SIG-M5 (cell line): ENCODE results near the gene NPTXR.

Experiments used
- DNase-seq: peaks from one replicate; lab custom pipeline; 2025; lab: John Stamatoyannopoulos, UW

Gene NPTXR

DNA sequence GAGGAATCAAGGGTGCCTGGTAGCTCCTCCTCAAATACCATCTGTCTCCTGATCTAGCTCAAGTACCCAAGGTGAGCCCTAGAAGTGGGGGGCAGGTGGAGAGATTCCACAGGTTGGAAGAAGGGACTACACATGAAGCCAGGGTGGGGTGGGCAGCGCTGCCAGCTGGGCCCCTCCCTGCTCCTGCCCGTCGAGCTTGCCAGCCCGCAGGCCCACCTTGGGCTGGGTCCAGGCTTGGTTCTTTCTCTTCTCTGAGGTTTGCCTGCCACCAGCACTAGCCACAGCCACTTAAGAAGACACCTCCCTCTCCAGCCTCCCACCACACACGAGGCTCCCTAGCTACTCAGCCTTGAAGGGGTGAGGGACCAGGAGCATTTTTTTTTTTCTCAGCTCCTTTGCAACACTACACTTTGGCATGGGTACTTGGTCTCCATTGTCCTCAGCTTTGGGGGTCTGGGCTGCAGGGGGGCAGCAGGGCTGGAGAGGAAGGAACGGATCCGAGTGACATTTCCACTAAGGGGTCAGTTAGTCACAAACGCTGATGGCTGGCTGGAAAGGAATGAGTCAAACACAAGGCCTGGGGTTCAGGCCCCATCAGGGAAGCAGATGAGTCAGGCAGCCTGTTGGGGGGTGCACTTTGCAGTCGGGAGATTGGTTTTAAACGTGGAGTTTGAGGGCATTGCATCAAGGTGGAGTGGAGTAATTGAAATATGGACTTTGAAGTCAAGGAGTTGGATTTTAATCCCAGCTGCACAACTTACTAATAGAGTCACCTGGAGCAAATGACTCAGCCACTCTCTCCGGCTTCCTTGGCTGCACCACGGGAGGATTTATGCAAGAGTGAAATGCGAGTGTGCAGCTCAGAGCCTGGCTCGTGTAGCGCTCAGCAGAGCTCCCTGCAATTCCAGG lies 7.4 kb upstream of the NPTXR start:
- DNase-seq, result no peak

GRCh38 chr22:38850399-38850798 lies 6.6 kb upstream of the NPTXR start:
- no peak for DNase-seq

GRCh38 chr22:38849811-38850210 lies 6.0 kb upstream of the NPTXR start:
- no peak for DNase-seq

DNA sequence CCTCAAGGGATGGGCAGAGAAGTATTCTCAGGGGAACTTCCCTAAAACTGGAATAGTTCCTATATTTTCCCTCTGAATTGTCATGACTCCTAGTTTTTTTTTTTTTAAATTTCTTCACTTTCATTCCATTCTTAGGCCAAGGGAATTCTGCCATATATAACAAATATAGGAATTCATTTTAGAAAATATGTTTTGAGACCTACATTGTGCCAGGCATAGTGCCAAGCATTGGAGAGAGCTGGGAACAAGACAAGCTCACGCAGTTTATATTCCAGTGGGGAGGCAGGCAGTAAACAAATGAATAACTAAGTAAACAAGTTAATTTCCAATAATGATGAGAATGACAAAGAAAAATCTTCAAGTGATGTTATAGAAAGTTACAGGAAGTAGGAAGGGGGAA lies 2.6 kb upstream of the NPTXR start:
- DNase-seq, result no peak

DNA sequence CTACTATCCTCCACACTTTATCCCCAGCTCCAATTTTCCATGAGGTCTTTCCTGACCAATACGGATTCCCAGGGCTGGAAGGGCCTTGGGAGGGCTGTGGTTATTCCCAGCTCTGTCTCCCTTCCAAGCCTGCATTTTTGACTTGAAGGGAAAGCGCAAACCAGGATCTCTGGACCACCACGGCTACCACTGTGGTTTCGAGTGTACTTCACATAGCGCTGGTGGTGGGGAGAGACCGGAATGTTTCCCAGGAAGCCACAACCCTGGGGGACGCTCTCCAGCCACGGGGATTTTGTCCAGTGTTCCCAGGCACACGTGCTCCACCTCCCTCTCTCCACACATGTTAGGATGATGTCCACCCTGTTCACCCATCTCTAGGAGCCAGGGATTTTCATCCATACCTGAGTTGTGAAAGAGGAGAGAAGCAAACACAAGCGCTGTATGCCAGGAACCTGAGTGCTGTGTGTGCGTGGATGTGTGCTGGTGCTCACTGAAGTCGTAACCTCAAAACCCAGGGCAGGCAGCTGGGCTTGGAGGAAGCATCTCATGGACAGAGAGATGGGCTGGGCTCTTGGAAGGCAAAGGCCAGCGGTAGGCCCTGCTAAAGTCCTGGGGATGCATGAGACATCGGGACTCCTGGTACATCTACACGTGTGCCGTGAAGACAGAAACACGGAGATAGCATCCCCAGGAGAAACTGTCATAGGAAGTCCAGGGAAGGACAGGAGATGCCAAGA lies 1.3 kb upstream of the NPTXR start:
- DNase-seq, result no peak

GRCh38 chr22:38844315-38845003 lies 631 bp upstream of the NPTXR start:
- no peak for DNase-seq

DNA sequence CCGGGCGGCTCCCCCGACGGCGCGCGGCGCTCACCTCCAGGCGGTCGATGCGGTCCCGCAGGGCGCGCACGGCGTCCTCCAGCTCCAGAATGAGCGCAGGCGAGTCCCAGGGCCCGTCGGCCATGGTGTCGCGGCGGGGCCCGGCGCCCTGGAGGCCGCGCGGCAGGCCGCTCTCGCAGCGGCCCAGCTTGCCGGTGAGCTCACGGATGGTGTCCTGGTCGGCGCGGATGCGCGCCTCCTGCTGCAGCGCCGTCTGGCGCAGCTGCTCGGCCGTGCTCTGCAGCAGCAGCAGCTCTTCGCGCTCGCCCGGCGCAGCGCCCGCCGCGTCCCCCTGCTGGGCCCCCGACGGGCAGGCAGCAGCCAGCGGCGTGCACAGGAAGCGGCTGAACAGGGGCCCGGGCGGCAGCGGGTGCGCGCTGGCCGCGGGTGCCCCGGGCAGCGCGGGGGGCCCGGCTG lies 599 bp downstream of the NPTXR start:
- no peak for DNase-seq

- no peak for DNase-seq
Measured at GRCh38 chr22:38842512-38843200, 1.2 kb downstream of the NPTXR start.

GRCh38 chr22:38841635-38842034 lies 2.2 kb downstream of the NPTXR start:
- no peak for DNase-seq

- no peak for DNase-seq
Measured at GRCh38 chr22:38841211-38841610, 2.6 kb downstream of the NPTXR start.

DNA sequence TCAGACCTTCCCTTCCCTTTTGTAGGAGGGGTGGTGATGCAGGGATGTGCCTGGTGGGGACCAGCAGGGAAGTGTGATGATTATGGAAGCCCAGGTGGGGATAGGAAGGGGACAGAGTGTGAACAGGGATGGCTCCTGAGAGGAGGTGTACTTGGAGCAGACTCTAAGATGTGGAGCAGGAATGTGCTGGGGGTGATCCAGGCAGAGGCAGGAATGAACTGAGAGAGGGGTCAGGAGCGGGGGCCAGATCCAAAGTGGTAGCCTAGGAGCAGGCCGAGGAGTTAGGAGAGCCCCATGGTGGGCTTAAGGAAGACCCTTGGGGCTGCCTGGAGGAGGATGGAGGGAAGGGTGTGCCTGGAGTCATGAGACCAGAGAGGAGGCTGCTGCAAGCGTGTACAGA lies 3.7 kb downstream of the NPTXR start:
- DNase-seq, result no peak

DNA sequence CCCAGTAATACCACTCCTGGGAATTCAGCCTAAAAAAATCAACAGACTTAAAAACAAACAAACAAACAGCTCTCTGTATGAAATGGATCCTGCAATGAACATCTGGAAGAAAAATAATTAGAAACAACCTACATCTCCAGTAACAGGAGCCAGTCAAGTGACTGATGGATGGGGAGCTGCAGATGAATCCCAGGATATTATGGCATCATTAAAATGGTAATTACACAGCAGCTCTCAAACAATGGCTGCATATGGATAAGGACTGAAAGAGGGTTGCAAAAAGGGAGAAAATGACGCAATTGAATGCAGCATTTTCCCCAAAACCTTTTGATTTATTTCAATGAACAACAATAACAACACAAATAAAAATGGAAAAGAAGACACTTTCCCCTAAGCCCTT lies 4.1 kb downstream of the NPTXR start:
- no peak for DNase-seq

DNA sequence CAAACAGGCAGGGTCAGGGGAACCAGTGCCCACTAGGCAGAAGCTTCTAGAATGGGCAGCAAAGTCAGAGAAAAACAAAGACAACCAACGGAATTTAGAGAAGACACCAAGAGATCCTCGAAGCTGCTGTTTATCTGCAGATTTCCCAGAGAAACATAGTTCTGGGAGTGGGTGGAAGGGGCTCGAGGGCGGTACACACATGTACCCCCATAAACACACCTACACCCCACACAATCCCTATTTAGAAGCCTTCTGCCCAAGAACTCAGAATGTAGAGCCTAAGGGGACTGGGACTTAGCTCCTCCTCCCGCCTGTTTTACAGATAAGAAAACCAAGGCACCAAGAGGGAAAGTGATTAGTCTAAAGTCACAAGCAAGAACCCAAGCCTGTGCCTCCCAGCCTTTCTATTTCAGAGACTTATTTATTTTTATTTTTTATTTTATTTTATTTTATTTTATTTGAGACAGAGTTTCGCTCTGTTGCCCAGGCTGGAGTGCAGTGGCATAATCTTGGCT lies 6.4 kb downstream of the NPTXR start:
- DNase-seq, result no peak

- no peak for DNase-seq
Measured at GRCh38 chr22:38835888-38836301, 7.9 kb downstream of the NPTXR start.

DNA sequence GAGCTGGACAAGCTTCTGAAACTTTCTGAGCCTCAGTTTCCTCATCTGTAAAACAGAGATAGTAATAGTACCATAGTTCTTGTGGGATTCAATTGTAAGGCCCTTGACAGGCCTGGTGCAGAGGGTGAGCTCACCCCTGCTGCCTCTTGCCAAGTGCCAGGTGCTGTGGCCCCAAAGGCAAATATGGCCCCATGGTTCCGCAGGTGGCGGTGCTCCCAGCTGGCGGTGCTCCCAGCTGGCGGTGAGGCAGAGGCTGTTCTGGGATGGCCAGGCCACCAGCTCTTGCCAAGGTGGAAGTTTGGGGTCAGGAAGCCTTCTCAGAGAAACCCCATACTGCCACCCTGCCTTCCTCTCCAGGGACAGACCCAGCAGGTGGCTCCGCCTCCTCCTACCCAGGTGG lies 8.8 kb downstream of the NPTXR start:
- no peak for DNase-seq

- no peak for DNase-seq
Measured at GRCh38 chr22:38834215-38834953, 9.4 kb downstream of the NPTXR start.

DNA sequence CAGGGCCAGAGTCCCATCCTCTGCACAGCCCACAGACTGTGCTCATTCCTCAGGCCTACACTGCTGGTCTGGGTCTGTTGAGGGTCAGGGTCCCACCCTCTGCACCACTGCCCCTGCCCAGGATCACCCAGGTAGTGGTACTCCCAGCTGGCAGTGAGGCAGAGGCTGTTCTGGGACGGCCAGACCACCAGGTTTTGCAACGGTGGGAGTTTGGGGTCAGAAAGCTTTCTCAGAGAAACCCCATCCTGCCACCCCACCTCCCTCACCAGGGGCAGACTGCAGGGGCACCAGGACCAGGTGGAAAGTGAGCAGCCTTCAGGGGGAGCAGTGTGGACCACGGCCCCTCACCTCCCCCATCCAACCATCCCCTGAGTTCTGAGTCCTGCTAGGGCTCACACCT lies 10.8 kb downstream of the NPTXR start:
- DNase-seq, result no peak

DNA sequence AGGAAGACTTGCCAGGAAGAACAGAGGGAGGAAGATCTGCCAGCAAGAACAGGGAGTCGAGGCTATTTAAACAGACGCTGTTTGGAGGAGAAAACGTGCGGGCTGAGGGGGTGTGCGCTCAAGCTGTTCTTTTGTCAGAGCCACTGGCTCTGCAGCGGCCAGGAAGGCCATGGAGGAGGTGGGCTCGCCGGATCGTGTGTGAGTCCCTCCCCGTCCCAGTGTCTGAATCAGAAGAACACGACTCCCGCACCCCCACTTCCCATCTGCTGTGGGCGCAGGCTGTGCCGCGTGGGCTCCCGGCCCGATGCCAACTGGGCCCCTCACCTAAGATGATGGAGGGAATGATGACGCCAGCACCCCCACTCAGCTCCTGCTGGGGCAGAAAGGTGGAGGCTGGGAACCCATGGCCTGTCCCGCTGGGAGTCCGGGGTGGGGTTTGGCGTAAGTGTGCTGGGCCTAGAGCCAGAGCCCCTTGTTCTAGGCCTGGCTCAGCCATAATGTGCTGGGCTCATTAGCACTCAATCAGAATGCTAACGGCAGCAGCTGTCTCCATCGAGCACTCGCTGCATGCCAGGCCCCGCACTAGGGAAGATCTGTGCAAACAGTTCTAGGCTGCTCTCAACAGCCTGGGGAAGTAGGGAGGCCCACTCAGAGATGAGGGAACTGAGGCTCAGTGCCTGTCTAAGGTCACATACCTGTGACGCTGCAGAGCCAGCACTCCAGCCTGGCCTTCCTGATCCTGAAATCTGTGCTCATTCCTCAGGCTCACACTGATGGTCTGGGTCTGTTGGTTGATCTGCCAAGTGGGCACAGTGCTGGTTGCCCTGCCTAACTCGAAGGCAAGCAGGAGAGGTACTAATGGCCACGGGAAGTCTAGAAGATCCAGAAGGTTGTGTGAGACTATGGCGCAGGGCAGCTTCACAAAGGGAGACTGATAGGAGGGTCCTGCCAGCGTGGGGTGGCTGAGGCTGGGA lies 11.5 kb downstream of the NPTXR start:
- DNase-seq, result no peak

DNA sequence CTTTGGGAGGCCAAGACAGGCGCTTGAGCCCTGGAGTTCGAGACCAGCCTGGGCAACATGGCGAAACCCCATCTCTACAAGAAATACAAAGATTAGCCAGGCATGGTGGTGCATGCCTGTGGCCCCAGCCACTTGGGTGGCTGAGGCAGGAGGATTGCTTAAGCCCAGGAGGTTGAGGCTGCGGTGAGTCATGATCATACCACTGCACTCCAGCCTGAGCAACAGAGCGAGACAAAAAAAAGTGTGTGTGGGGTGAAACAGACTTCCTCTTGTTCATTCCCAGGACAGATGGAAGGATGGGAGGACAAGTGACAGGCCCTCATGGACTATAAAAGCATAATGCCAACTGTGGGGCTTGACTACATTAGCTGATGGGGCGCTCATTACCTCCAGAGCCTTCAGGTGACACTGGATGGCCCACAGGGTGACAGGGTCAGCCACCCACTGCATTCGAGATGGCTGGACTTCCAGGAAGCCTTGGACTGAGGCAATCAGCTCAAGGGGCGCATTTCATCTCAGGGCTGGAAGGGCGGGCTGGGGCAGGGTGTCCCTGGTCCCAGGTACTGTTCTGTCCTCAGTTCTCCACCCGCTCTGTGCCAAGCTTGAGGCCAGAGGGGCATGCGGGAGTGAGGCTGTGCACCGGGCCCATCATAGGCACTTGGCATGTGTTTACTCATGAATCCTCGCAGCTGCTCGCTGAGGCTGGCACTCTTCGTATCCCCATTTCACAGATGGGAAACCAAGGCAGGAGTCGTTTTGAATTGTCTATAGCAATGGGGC lies 12.5 kb downstream of the NPTXR start:
- no peak for DNase-seq
